ENCODE measurements around the gene TRPM7.
"Not testable (repeated sequence)": the region's sequence is repeated elsewhere in the genome, so short reads cannot be mapped to it uniquely, and the experiment has no call there.

TRPM7 gene

DNA sequence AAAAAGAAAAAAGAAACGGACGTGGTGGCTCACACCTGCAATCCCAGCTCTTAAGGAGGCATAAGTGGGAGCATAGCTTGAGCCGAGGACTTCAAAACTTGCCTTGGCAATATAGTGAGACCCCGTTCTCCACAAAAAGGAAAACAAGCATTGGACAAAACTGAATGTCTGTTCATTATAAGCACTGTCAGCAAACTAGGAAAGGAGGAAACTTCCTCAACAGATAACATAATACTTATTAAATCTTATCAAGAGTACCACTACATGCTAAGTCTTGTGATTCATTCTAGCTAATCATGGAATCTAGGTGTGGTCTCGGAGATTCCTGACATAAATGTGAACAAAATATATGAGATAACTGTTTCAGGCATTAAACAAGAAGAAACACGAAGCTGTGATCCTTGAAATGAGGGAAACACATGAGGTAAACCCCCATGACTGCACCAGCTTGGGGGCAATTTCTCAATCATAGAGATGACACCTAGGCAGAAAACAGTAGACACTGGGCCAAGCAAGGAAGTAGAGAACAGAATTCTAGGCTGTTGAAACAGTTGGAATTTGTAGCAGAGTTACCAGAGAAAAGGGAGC is 33.3 kb downstream of the TRPM7 start:
- Histone ChIP-seq H3K36me3 (ENCODE audit: control insufficient read depth, insufficient read depth, low read length) (peaks cover 9% of the 10 kb centered on the region), H3K27me3 (ENCODE audit: control insufficient read depth, insufficient read depth, low read length) (no peaks in the 10 kb centered on the region)

DNA sequence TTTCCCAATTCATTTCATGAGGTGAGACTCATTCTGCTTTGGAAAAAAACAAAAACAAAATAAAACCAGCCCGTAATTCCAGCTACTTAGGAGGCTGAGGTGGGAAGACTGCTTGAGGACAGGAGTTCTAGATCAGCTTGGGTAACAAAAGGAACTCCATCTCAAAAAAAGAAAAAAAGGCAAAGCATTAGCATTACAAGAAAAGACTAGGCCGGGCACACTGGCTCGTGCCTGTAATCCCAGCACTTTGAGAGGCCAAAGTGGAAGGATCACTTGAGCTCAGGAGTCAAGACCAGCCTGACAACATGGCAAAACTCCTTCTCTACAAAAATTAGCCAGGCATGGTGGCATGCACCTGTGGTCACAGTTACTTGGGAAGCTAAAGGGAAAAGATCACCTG is 33.9 kb downstream of the TRPM7 start:
- H3K9me3 ChIP-seq (ENCODE audit: control insufficient read depth, low read length), result no peaks in the 10 kb centered on the region
- peaks cover 13% of the 10 kb centered on the region for H3K4me1 ChIP-seq (ENCODE audit: control insufficient read depth, insufficient read depth, low read length)
- peaks cover 9% of the 10 kb centered on the region for H3K36me3 ChIP-seq (ENCODE audit: control insufficient read depth, insufficient read depth, low read length)
- no peaks in the 10 kb centered on the region for H3K27me3 ChIP-seq (ENCODE audit: control insufficient read depth, insufficient read depth, low read length)
- H3K4me3 ChIP-seq (ENCODE audit: low read length), result no peak overlapping the region
- H3K9ac ChIP-seq (ENCODE audit: low read length), result no peak overlapping the region

More for the DNA sequence above, 33.3 kb downstream of the TRPM7 start:
- Histone ChIP-seq H3K9ac (ENCODE audit: low read length) (no peak overlapping the region), H3K9me3 (ENCODE audit: control insufficient read depth, low read length) (no peaks in the 10 kb centered on the region), H3K4me1 (ENCODE audit: control insufficient read depth, insufficient read depth, low read length) (peaks cover 13% of the 10 kb centered on the region), H3K4me3 (ENCODE audit: low read length) (no peak overlapping the region)

GRCh38 chr15:50641318-50641717 is 45.3 kb downstream of the TRPM7 start:
- H3K27me3 ChIP-seq (ENCODE audit: control insufficient read depth, insufficient read depth, low read length), result no peaks in the 10 kb centered on the region
- H3K4me1 ChIP-seq (ENCODE audit: control insufficient read depth, insufficient read depth, low read length), result no peaks in the 10 kb centered on the region
- H3K9ac ChIP-seq (ENCODE audit: low read length), result no peak overlapping the region
- H3K36me3 ChIP-seq (ENCODE audit: control insufficient read depth, insufficient read depth, low read length), result no peaks in the 10 kb centered on the region
- no peaks in the 10 kb centered on the region for H3K9me3 ChIP-seq (ENCODE audit: control insufficient read depth, low read length)
- no peak overlapping the region for H3K4me3 ChIP-seq (ENCODE audit: low read length)

- H3K9me3 ChIP-seq (ENCODE audit: control insufficient read depth, low read length), result no peaks in the 10 kb centered on the region
- H3K4me1 ChIP-seq (ENCODE audit: control insufficient read depth, insufficient read depth, low read length), result no peaks in the 10 kb centered on the region
- H3K9ac ChIP-seq (ENCODE audit: low read length), result no peak overlapping the region
- H3K27me3 ChIP-seq (ENCODE audit: control insufficient read depth, insufficient read depth, low read length), result no peaks in the 10 kb centered on the region
- no peaks in the 10 kb centered on the region for H3K36me3 ChIP-seq (ENCODE audit: control insufficient read depth, insufficient read depth, low read length)
- no peak overlapping the region for H3K4me3 ChIP-seq (ENCODE audit: low read length)
These were observed 50.5 kb downstream of the TRPM7 start for GRCh38 chr15:50636146-50636545.

DNA sequence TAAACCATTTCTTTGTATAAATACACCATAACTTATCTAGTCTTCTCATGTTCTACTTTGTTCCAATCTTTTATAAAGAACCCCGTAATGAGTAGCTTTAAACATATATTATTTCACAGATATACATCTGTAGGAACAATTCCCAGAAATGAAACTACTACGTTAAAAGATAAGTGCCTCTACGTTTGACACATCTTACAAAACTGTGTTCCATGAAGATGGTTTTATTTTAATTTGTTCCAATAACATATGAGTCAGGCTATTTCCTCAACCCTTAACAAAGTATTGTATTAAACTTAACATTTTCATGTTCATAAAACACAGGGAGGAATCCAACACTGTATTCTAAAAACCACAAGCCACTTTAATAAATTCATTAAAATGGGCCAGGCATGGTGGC is 52.9 kb downstream of the TRPM7 start:
- Histone ChIP-seq H3K9me3 (ENCODE audit: control insufficient read depth, low read length) (no peaks in the 10 kb centered on the region), H3K9ac (ENCODE audit: low read length) (no peak overlapping the region), H3K4me3 (ENCODE audit: low read length) (no peak overlapping the region), H3K36me3 (ENCODE audit: control insufficient read depth, insufficient read depth, low read length) (no peaks in the 10 kb centered on the region), H3K4me1 (ENCODE audit: control insufficient read depth, insufficient read depth, low read length) (no peaks in the 10 kb centered on the region), H3K27me3 (ENCODE audit: control insufficient read depth, insufficient read depth, low read length) (no peaks in the 10 kb centered on the region)

- Histone ChIP-seq H3K4me3 (ENCODE audit: low read length) (no peak overlapping the region), H3K9ac (ENCODE audit: low read length) (no peak overlapping the region), H3K36me3 (ENCODE audit: control insufficient read depth, insufficient read depth, low read length) (no peaks in the 10 kb centered on the region)
These were observed 58.2 kb downstream of the TRPM7 start for GRCh38 chr15:50628421-50628820.

DNA sequence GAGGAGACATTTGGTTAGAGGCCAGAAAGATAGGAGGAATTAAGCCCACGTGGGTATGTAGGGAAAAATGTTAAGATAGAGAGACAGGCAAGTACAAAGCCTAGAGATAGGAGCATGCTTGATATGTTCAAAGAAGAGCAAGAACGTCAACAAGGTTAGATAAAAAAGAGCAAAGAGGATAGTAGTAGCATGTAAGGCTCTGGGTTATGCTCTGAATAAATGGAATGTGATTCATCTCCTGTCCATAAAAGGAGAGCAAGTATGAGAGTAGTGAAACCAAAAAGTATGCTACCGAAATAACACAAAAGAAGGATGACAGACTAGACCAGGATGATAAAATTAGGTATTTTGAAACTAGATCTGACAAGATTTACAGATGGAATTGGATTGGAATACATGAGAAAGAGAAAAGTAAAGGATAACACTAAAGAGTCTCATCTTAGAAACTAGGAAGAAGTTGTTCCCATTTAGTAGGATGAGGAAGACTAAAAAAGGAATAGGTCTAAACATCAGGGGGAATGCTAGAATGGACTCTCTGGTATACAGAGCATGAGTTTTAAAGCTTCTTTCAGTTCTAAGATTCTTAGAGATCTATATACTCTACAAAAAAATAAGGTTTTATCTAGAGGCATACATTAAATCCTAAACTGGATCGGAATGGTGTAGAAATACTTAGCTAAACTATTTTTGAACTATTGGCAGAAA is 59.1 kb downstream of the TRPM7 start:
- no peak overlapping the region for H3K4me3 ChIP-seq (ENCODE audit: low read length)
- no peaks in the 10 kb centered on the region for H3K9me3 ChIP-seq (ENCODE audit: control insufficient read depth, low read length)
- H3K36me3 ChIP-seq (ENCODE audit: control insufficient read depth, insufficient read depth, low read length), result no peaks in the 10 kb centered on the region
- no peak overlapping the region for H3K9ac ChIP-seq (ENCODE audit: low read length)
- no peaks in the 10 kb centered on the region for H3K4me1 ChIP-seq (ENCODE audit: control insufficient read depth, insufficient read depth, low read length)
- H3K27me3 ChIP-seq (ENCODE audit: control insufficient read depth, insufficient read depth, low read length), result no peaks in the 10 kb centered on the region

More at GRCh38 chr15:50628421-50628820, 58.2 kb downstream of the TRPM7 start:
- no peaks in the 10 kb centered on the region for H3K4me1 ChIP-seq (ENCODE audit: control insufficient read depth, insufficient read depth, low read length)
- no peaks in the 10 kb centered on the region for H3K9me3 ChIP-seq (ENCODE audit: control insufficient read depth, low read length)
- H3K27me3 ChIP-seq (ENCODE audit: control insufficient read depth, insufficient read depth, low read length), result no peaks in the 10 kb centered on the region

- H3K4me1 ChIP-seq (ENCODE audit: control insufficient read depth, insufficient read depth, low read length), result no peaks in the 10 kb centered on the region
- no peaks in the 10 kb centered on the region for H3K36me3 ChIP-seq (ENCODE audit: control insufficient read depth, insufficient read depth, low read length)
- H3K27me3 ChIP-seq (ENCODE audit: control insufficient read depth, insufficient read depth, low read length), result no peaks in the 10 kb centered on the region
- no peak overlapping the region for H3K9ac ChIP-seq (ENCODE audit: low read length)
- no peak overlapping the region for H3K4me3 ChIP-seq (ENCODE audit: low read length)
- H3K9me3 ChIP-seq (ENCODE audit: control insufficient read depth, low read length), result no peaks in the 10 kb centered on the region
These were observed 61.9 kb downstream of the TRPM7 start for GRCh38 chr15:50624616-50625168.

GRCh38 chr15:50622361-50622943 is 64.1 kb downstream of the TRPM7 start:
- H3K36me3 ChIP-seq (ENCODE audit: control insufficient read depth, insufficient read depth, low read length); H3K4me3 ChIP-seq (ENCODE audit: low read length); H3K4me1 ChIP-seq (ENCODE audit: control insufficient read depth, insufficient read depth, low read length); H3K9ac ChIP-seq (ENCODE audit: low read length); H3K27me3 ChIP-seq (ENCODE audit: control insufficient read depth, insufficient read depth, low read length); H3K9me3 ChIP-seq (ENCODE audit: control insufficient read depth, low read length): not testable (repeated sequence)

DNA sequence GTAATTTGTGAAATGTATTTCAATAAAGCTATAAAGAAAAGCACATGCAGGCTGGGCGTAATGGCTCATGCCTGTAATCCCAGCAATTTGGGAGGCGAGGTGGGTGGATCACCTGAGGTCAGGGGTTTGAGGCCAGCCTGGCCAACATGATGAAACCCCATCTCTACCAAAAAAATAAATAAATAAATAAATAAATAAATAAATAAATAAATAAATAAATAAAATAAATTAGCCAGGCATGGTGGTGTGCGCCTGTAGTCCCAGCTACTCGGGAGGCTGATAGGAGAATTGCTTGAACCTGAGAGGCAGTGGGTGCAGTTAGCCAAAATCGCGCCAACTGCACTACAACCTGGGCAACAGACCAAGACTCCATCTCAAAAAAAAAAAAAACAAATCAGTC is 69.6 kb downstream of the TRPM7 start:
- H3K36me3 ChIP-seq (ENCODE audit: control insufficient read depth, insufficient read depth, low read length); H3K27me3 ChIP-seq (ENCODE audit: control insufficient read depth, insufficient read depth, low read length); H3K4me1 ChIP-seq (ENCODE audit: control insufficient read depth, insufficient read depth, low read length); H3K4me3 ChIP-seq (ENCODE audit: low read length); H3K9ac ChIP-seq (ENCODE audit: low read length); H3K9me3 ChIP-seq (ENCODE audit: control insufficient read depth, low read length): not testable (repeated sequence)

- not testable (repeated sequence) for H3K4me1 ChIP-seq (ENCODE audit: control insufficient read depth, insufficient read depth, low read length); H3K27me3 ChIP-seq (ENCODE audit: control insufficient read depth, insufficient read depth, low read length); H3K4me3 ChIP-seq (ENCODE audit: low read length); H3K36me3 ChIP-seq (ENCODE audit: control insufficient read depth, insufficient read depth, low read length); H3K9ac ChIP-seq (ENCODE audit: low read length); H3K9me3 ChIP-seq (ENCODE audit: control insufficient read depth, low read length)
These were observed 70.0 kb downstream of the TRPM7 start for GRCh38 chr15:50616554-50616953.

GRCh38 chr15:50613600-50613999 is 73.0 kb downstream of the TRPM7 start:
- Histone ChIP-seq H3K9me3 (ENCODE audit: control insufficient read depth, low read length) (no peaks in the 10 kb centered on the region), H3K36me3 (ENCODE audit: control insufficient read depth, insufficient read depth, low read length) (no peaks in the 10 kb centered on the region), H3K4me3 (ENCODE audit: low read length) (no peak overlapping the region), H3K4me1 (ENCODE audit: control insufficient read depth, insufficient read depth, low read length) (no peaks in the 10 kb centered on the region), H3K9ac (ENCODE audit: low read length) (no peak overlapping the region), H3K27me3 (ENCODE audit: control insufficient read depth, insufficient read depth, low read length) (no peaks in the 10 kb centered on the region)

All from mucosa of stomach (tissue), 1 donor.